ENCODE measurements around the gene SYTL4.

The SYTL4 gene

GRCh38 chrX:100681599-100681998 is 50.3 kb downstream of the SYTL4 start:
- no peaks in the 10 kb centered on the region for H3K27me3 Mint-ChIP-seq
- H3K27ac Mint-ChIP-seq = no peak overlapping the region
- no peaks in the 10 kb centered on the region for H3K9me3 Mint-ChIP-seq
- no peaks in the 10 kb centered on the region for H3K4me1 Mint-ChIP-seq (ENCODE audit: low read depth in 2 of 2)
- DNase-seq (no peak), ATAC-seq (replicated peaks) (no peak)
- no peaks in the 10 kb centered on the region for H3K36me3 Mint-ChIP-seq (ENCODE audit: insufficient read depth)
- no peak overlapping the region for H3K4me3 Mint-ChIP-seq

- H3K27me3 Mint-ChIP-seq = no peaks in the 10 kb centered on the region
- no peak overlapping the region for H3K27ac Mint-ChIP-seq
- ATAC-seq (replicated peaks) (no peak), DNase-seq (no peak)
- no peak overlapping the region for H3K4me3 Mint-ChIP-seq
- H3K4me1 Mint-ChIP-seq (ENCODE audit: low read depth in 2 of 2) = no peaks in the 10 kb centered on the region
- no peaks in the 10 kb centered on the region for H3K36me3 Mint-ChIP-seq (ENCODE audit: insufficient read depth)
- no peaks in the 10 kb centered on the region for H3K9me3 Mint-ChIP-seq
Measured at GRCh38 chrX:100680756-100681155, 51.2 kb downstream of the SYTL4 start.

GRCh38 chrX:100677611-100678181 is 54.2 kb downstream of the SYTL4 start:
- Mint-ChIP-seq H3K4me3 (no peak overlapping the region), H3K27ac (no peak overlapping the region), H3K36me3 (ENCODE audit: insufficient read depth) (no peaks in the 10 kb centered on the region), H3K9me3 (no peaks in the 10 kb centered on the region), H3K27me3 (no peaks in the 10 kb centered on the region), H3K4me1 (ENCODE audit: low read depth in 2 of 2) (no peaks in the 10 kb centered on the region)
- ATAC-seq (replicated peaks) = no peak
- DNase-seq = no peak

DNA sequence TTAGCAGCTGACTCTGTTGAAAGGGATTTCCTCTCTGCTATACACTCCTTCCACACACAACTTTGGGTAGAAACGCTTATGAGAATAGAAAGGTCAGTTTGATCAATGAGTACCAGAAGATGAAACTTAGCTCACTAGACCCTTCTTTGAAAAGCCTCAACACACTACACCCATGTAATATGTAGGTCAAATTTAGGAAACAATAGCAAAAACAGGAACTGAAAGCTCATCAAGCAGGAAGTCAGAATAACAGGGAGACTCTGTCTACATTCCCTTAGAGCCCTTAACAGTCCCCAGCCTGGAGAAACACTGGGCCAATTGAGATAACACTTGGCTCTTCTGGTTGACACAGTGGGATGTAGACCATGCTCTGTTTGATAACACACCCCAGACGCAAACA is 57.2 kb downstream of the SYTL4 start:
- no peaks in the 10 kb centered on the region for H3K27me3 Mint-ChIP-seq
- no peak overlapping the region for H3K27ac Mint-ChIP-seq
- no peak for DNase-seq
- H3K9me3 Mint-ChIP-seq = no peaks in the 10 kb centered on the region
- ATAC-seq (replicated peaks) = no peak
- no peaks in the 10 kb centered on the region for H3K36me3 Mint-ChIP-seq (ENCODE audit: insufficient read depth)
- H3K4me1 Mint-ChIP-seq (ENCODE audit: low read depth in 2 of 2) = no peaks in the 10 kb centered on the region
- H3K4me3 Mint-ChIP-seq = no peak overlapping the region

DNA sequence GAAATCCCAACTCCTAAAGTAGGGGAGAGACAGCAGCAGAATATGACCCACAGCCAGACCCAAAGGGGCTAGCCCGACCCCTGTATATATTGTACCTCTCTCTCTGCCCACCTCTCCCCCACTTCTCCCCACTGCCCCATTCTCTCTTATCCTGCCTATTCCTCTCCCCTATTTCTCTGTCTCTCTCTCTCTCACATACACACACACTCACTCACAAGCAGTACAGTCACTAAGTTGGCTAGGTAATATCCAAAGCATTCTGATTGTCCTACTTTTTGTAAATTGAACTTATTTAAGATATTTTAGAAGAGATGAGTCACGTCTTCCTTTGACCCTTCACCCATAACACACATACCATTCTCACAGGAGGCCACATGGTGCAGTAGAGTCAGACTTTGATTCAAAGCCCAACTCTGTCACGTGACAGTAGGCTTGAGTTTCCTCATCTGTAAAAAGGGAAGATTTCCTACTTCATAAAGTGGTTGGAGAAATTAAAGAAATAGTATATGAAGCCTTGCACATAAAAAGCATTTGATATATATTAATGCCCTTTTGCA is 58.4 kb downstream of the SYTL4 start:
- Mint-ChIP-seq H3K27ac (no peak overlapping the region), H3K36me3 (ENCODE audit: insufficient read depth) (no peaks in the 10 kb centered on the region), H3K4me1 (ENCODE audit: low read depth in 2 of 2) (no peaks in the 10 kb centered on the region), H3K9me3 (no peaks in the 10 kb centered on the region), H3K27me3 (peaks cover 0 to under 1% of the 10 kb centered on the region in 2 donors), H3K4me3 (no peak overlapping the region)
- DNase-seq (no peak), ATAC-seq (replicated peaks) (no peak)

DNA sequence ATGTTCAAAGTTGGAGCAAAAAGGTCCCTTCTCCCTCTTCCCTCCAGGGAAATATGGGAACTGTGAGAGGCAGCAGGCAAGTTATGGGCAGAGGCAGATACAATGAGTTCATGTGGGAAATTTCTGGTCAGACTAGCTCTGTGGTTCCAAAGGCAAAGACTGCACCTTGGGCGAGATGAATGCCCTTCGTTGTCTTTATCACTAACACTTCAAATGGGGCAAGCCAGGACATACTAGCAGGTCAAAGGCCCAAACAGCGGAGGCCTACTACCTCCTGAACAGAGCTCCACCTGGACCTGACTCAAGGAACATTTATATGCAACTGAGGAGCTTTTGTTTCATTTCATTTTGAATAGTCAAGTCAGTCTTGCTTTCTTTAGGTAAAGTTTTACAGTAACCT is 59.0 kb downstream of the SYTL4 start:
- Mint-ChIP-seq H3K36me3 (ENCODE audit: insufficient read depth) (no peaks in the 10 kb centered on the region), H3K4me1 (ENCODE audit: low read depth in 2 of 2) (no peaks in the 10 kb centered on the region), H3K4me3 (no peak overlapping the region), H3K27ac (no peak overlapping the region), H3K27me3 (peaks cover 0 to 5% of the 10 kb centered on the region in 2 donors), H3K9me3 (no peaks in the 10 kb centered on the region)
- DNase-seq (no peak), ATAC-seq (replicated peaks) (no peak)

- DNase-seq = no peak
- no peak for ATAC-seq (replicated peaks)
- no peak overlapping the region for H3K27ac Mint-ChIP-seq
- peaks cover 13 to 26% of the 10 kb centered on the region in 2 donors for H3K27me3 Mint-ChIP-seq
- no peaks in the 10 kb centered on the region for H3K9me3 Mint-ChIP-seq
- no peaks in the 10 kb centered on the region for H3K36me3 Mint-ChIP-seq (ENCODE audit: insufficient read depth)
- H3K4me1 Mint-ChIP-seq (ENCODE audit: low read depth in 2 of 2) = no peaks in the 10 kb centered on the region
- no peak overlapping the region for H3K4me3 Mint-ChIP-seq
Measured at GRCh38 chrX:100663642-100664041, 68.3 kb downstream of the SYTL4 start.

DNA sequence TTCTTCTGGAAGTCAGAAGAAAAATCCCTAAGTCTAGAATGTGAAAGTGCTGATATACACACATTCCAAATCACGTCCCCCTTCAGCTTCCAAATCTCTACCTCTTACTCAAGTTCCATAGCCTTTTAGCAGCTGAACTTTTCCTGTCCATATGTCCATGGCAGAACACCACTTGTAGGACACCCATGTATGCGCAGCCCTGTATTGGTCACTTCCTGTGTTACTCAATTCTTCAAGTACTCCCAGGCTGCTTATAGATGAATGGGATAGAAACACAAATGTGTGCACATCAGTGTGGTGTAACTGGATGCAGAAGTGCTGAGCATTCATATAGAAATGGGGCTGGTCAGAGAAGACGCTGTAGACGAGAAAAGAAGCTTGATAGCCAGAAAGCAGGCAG is 69.1 kb downstream of the SYTL4 start:
- H3K36me3 Mint-ChIP-seq (ENCODE audit: insufficient read depth) = no peaks in the 10 kb centered on the region
- ATAC-seq (replicated peaks) (no peak), DNase-seq (no peak)
- H3K9me3 Mint-ChIP-seq = no peaks in the 10 kb centered on the region
- H3K4me1 Mint-ChIP-seq (ENCODE audit: low read depth in 2 of 2) = no peaks in the 10 kb centered on the region
- H3K27ac Mint-ChIP-seq = no peak overlapping the region
- no peak overlapping the region for H3K4me3 Mint-ChIP-seq
- H3K27me3 Mint-ChIP-seq = peaks cover 13 to 19% of the 10 kb centered on the region in 2 donors

DNA sequence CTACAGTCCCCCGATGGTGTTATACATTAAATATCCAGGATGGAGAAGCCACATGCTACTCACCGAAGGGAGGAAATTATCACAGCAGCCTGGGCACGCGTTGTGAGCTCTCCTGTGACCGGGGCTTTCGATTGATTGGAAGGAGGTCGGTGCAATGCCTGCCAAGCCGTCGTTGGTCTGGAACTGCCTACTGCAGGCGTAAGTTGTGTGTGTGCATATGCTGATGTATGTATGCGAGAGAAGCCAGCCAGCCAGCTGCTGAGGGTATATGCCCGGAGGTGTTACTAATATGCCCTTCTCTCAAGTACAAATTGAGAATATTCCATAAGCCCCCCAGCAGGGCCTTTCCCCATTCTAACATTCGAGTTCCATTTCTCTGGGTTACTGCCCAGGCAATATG is 69.8 kb downstream of the SYTL4 start:
- peaks cover 6 to 14% of the 10 kb centered on the region in 2 donors for H3K27me3 Mint-ChIP-seq
- H3K36me3 Mint-ChIP-seq (ENCODE audit: insufficient read depth) = no peaks in the 10 kb centered on the region
- H3K9me3 Mint-ChIP-seq = no peaks in the 10 kb centered on the region
- H3K4me1 Mint-ChIP-seq (ENCODE audit: low read depth in 2 of 2) = no peaks in the 10 kb centered on the region
- ATAC-seq (replicated peaks) (no peak), DNase-seq (no peak)
- no peak overlapping the region for H3K4me3 Mint-ChIP-seq
- H3K27ac Mint-ChIP-seq = no peak overlapping the region

GRCh38 chrX:100659431-100660137 is 72.3 kb downstream of the SYTL4 start:
- ATAC-seq (replicated peaks) = no peak
- H3K4me3 Mint-ChIP-seq = no peak overlapping the region
- DNase-seq = no peak
- H3K36me3 Mint-ChIP-seq (ENCODE audit: insufficient read depth) = no peaks in the 10 kb centered on the region
- no peaks in the 10 kb centered on the region for H3K9me3 Mint-ChIP-seq
- peaks cover 6 to 14% of the 10 kb centered on the region in 2 donors for H3K27me3 Mint-ChIP-seq
- no peak overlapping the region for H3K27ac Mint-ChIP-seq
- H3K4me1 Mint-ChIP-seq (ENCODE audit: low read depth in 2 of 2) = no peaks in the 10 kb centered on the region

DNA sequence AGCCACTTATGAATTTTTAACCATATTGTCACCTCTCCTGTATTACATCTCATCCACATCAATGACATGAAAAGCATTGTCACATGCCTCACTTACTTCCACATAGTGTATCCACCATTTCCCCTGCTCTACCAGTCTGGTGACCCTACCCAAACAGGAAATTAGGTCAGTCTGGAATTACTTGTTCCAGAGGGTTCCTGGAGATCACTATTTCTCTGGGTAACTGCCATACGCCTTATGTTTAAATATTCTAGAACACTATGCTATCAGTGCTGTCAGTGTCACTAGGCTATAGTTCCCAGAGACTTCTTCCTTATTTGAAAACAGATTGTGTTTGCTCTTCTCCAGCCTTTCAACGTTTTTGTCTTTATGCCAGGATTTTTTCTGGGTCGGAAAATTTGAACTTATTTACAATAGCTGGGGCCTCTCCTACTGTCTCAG is 73.0 kb downstream of the SYTL4 start:
- DNase-seq (no peak), ATAC-seq (replicated peaks) (no peak)
- peaks cover 6 to 14% of the 10 kb centered on the region in 2 donors for H3K27me3 Mint-ChIP-seq
- H3K36me3 Mint-ChIP-seq (ENCODE audit: insufficient read depth) = no peaks in the 10 kb centered on the region
- no peaks in the 10 kb centered on the region for H3K9me3 Mint-ChIP-seq
- no peaks in the 10 kb centered on the region for H3K4me1 Mint-ChIP-seq (ENCODE audit: low read depth in 2 of 2)
- H3K27ac Mint-ChIP-seq = no peak overlapping the region
- H3K4me3 Mint-ChIP-seq = no peak overlapping the region

GRCh38 chrX:100654261-100654660 is 77.7 kb downstream of the SYTL4 start:
- Mint-ChIP-seq H3K27me3 (no peaks in the 10 kb centered on the region), H3K36me3 (ENCODE audit: insufficient read depth) (no peaks in the 10 kb centered on the region), H3K9me3 (no peaks in the 10 kb centered on the region), H3K4me1 (ENCODE audit: low read depth in 2 of 2) (no peaks in the 10 kb centered on the region), H3K27ac (no peak overlapping the region), H3K4me3 (no peak overlapping the region)
- ATAC-seq (replicated peaks) (no peak), DNase-seq (no peak)

DNA sequence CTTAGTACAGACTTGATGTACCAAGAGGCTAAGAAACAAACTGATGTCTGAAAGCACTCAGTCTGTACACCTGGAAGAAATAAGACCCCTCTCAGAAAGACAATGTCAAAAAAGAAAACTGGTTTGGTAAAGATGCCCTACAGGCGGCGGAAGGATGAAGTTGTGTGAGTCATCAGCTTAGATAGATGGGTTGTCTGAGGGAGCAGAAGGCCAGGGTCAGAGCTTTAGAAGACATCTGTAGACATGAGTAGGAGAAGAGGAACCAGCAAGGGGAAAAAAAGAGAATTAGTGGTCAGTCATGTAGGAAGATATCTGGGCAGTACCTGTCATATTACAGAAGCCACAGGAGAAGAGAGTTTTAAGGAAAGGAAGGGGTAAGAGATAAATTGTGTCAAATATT is 79.7 kb downstream of the SYTL4 start:
- Mint-ChIP-seq H3K4me1 (ENCODE audit: low read depth in 2 of 2) (no peaks in the 10 kb centered on the region), H3K27me3 (no peaks in the 10 kb centered on the region), H3K36me3 (ENCODE audit: insufficient read depth) (no peaks in the 10 kb centered on the region), H3K27ac (no peak overlapping the region), H3K4me3 (no peak overlapping the region), H3K9me3 (no peaks in the 10 kb centered on the region)
- no peak for DNase-seq
- no peak for ATAC-seq (replicated peaks)

DNA sequence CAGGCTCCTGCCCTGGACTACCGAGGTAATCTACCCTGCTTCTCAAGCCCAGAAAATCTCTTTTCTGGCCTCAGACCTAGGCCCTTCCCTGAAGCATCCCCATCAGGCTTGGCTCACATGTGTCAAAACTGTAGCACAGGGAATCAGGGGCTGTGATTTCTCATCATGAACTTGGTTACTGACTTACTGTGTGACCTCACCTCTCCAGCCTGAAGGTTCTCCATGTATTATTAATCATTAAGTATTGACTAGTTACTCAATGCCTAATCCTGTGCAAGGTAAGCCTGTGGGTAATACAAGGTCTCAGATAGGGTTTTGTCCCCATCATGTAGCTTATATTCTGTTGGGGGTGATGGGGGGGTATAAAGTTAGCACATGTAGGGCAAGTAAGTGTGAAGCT is 81.1 kb downstream of the SYTL4 start:
- no peak overlapping the region for H3K4me3 Mint-ChIP-seq
- no peaks in the 10 kb centered on the region for H3K36me3 Mint-ChIP-seq (ENCODE audit: insufficient read depth)
- H3K27ac Mint-ChIP-seq = no peak overlapping the region
- H3K4me1 Mint-ChIP-seq (ENCODE audit: low read depth in 2 of 2) = no peaks in the 10 kb centered on the region
- no peaks in the 10 kb centered on the region for H3K27me3 Mint-ChIP-seq
- ATAC-seq (replicated peaks) (no peak), DNase-seq (no peak)
- no peaks in the 10 kb centered on the region for H3K9me3 Mint-ChIP-seq

Data from effector memory CD8-positive, alpha-beta T cell (primary cell).